GM12875 (cell line): Measurements from ENCODE around the gene BANF1.

Source experiments
- H3K4me3 ChIP-seq: one replicate; pipeline ENCODE4 v1.5.1; 2011; ENCODE audit warnings: low read depth, low read length, control low read depth
- TF ChIP-seq, protein P1 (sequence below): IDR thresholded peaks from 2 replicates; pipeline ENCODE4 v1.5.1; 2011; ENCODE audit warnings: low read depth, mild to moderate bottlenecking, control low read depth, inconsistent platforms, low read length, moderate library complexity, borderline replicate concordance; ENCODE audit not compliant: insufficient read depth

BANF1 gene

DNA sequence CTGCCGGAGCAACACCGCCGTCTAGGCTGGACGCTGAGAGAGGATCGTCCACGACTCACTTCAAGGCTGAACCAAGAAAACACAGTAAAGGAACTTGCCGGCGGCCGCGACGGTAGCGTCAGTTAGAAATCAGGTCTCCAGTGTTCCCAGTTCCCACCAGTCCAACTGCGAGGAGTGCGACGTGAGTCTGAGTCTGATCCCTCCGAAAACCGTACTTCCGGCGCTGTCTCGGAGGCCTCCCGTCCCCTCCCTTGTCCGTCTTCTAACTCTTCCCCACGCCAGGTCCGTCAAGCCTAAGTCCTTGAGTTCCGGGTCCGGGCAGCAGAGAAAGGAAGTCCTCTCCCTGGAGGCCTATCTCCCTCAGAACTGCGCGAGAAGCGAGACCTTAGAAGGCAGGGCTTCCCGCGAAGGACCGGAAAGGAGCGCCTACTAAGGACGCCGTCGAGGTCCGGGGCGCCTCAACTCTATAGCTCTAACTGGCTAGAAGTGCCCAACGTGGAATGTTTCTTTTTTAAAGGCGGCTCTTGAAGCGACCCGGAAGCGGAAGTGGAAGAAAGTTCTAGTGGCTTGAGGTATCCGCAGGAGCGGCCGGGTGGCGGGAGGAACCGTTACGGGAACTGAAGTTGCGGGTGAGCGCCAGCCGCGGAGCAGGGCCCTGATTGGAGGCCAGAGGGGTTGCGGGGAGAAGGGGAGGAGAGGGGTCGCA lies at the start of gene BANF1, which contains the start of gene EIF1AD:
BANF1 (plus strand) TSS at position 562 of the 706 bp plus-strand sequence. CDS start 748 bp downstream, outside the sequence.
EIF1AD (minus strand) TSS at position 216 of the 706 bp plus-strand sequence. CDS start 1,768 bp downstream, outside the sequence.
- H3K4me3 ChIP-seq: peak within 1 kb of the TSS; percentile 85
- TF ChIP-seq, protein P1, sequence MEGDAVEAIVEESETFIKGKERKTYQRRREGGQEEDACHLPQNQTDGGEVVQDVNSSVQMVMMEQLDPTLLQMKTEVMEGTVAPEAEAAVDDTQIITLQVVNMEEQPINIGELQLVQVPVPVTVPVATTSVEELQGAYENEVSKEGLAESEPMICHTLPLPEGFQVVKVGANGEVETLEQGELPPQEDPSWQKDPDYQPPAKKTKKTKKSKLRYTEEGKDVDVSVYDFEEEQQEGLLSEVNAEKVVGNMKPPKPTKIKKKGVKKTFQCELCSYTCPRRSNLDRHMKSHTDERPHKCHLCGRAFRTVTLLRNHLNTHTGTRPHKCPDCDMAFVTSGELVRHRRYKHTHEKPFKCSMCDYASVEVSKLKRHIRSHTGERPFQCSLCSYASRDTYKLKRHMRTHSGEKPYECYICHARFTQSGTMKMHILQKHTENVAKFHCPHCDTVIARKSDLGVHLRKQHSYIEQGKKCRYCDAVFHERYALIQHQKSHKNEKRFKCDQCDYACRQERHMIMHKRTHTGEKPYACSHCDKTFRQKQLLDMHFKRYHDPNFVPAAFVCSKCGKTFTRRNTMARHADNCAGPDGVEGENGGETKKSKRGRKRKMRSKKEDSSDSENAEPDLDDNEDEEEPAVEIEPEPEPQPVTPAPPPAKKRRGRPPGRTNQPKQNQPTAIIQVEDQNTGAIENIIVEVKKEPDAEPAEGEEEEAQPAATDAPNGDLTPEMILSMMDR: no peak

- H3K4me3 ChIP-seq: no peak overlapping the region
- TF ChIP-seq, protein P1: no peak
Observed at GRCh38 chr11:65953471-65953870, 48.8 kb upstream of the BANF1 start.

- TF ChIP-seq, protein P1: no peak
- no peak overlapping the region for H3K4me3 ChIP-seq
Observed at GRCh38 chr11:65954771-65955170, 47.5 kb upstream of the BANF1 start.

- TF ChIP-seq, protein P1: no peak
- H3K4me3 ChIP-seq: no peak overlapping the region
Observed at GRCh38 chr11:65958291-65958690, 44.0 kb upstream of the BANF1 start.

DNA sequence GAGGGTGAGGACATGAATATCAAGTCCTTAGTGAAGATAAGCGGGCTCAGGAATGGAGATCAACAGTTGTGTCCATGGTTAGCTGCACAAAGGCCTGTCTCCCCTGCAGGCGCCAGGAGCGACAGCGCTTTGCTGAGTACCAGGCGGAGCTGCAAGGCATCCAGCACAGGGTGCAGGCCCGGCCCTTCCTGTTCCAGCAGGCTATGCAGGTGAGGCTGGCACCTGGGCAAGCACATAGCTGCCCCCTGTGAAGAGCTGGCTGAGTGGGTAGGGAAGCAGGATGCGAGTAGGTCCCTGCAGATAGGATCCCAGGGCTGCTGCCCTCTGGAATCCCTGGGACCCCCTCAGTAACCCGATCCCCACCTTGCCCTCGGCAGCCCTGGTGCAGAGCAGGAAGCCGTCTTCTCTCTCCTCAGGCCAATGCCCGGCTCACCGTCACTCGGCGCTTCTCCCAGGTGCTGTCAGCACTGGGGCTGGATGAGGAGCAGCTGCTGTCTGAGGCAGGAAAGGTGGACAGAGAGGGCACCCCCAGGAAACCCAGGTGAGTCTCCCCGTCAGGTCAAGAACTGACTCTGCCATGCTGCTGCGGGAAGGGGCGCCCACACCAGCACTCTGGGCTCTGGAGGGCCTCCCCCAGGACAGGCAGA lies 43.4 kb upstream of the BANF1 start:
- TF ChIP-seq, protein P1: no peak
- H3K4me3 ChIP-seq: no peak overlapping the region

DNA sequence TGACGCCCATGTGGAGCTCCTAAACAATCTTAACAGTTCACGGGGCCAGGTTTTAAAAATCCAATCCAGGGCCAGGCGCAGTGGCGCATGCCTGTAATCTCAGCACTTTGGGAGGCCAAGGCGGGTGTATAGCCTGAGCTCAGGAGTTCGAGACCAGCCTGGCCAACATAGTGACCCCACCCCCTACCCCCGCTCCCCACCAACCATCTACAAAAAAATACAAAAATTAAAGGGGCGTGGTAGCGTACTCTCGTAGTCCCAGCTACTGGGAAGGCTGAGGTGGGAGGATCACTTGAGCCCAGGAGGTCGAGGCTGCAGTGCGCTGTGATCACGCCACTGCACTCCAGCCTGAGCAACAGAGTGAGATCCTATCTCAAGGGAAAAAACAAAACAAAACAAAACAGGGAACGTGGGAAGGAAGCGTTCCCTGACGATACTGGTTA lies 41.5 kb upstream of the BANF1 start:
- H3K4me3 ChIP-seq: peak overlapping the region; percentile 99
- TF ChIP-seq, protein P1: no peak
